GM06990 (cell line): Measurements from ENCODE around the gene IL20.
"Not testable (repeated sequence)": the region's sequence is repeated elsewhere in the genome, so short reads cannot be mapped to it uniquely, and the experiment has no call there.

ENCODE experiments used
- DNase-seq: peaks from one replicate; pipeline ENCODE4 v3.0.0-alpha.2; 2011; ENCODE audit not compliant: insufficient read length; ENCODE audit errors: extremely low read depth
- H3K27me3 ChIP-seq: replicated peaks from 2 replicates; pipeline ENCODE4 v1.6.0; 2011; ENCODE audit warnings: low read length; ENCODE audit not compliant: control insufficient read depth, insufficient read depth
- H3K36me3 ChIP-seq: 2 replicates; pipeline ENCODE4 v1.5.1; 2011; ENCODE audit warnings: low read length; ENCODE audit not compliant: control insufficient read depth, insufficient read depth
- H3K4me3 ChIP-seq: replicated peaks from 2 replicates; pipeline ENCODE4 v1.5.1; 2011; ENCODE audit warnings: low read depth, mild to moderate bottlenecking, control low read depth, low read length
- TF ChIP-seq, protein P1 (sequence below): IDR thresholded peaks from 2 replicates; pipeline ENCODE4 v1.5.1; 2011; ENCODE audit warnings: low read length, control low read depth, mild to moderate bottlenecking, inconsistent platforms; ENCODE audit not compliant: insufficient read depth, poor library complexity, severe bottlenecking

IL20 gene

DNA sequence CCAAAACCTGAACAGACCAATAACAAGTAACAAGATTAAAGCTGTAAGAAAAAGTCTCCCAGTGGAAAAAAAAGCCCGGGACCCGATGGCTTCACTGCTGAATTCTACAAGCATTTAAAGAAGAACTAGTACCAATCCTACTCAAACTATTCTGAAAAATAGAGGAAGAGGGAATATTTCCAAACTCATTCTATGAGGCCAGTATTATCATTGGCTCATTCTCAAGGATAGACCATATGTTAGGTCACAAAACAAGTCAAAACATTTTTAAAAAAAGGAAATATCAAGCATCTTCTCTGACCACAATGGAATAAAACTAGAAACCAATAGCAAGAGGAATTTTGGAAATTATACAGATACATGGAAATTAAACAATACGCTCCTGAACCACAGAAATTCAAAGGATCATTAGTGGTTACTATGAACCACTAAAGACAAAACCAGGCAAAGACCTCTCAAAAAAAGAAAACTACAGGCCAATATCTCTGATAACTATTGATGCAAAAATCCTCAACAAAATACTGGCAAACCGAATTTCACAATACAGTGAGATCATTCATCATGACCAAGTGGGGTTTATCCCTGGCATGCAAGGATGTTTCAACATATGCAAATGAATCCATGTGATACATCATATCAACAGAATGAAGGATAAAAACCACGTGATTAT, 13.9 kb upstream of the IL20 start:
- no peak for DNase-seq

GRCh38 chr1:206852662-206853061, 12.8 kb upstream of the IL20 start:
- not testable (repeated sequence) for H3K4me3 ChIP-seq, H3K36me3 ChIP-seq, DNase-seq, H3K27me3 ChIP-seq

More for the DNA sequence above, 13.9 kb upstream of the IL20 start:
- TF ChIP-seq, protein P1, sequence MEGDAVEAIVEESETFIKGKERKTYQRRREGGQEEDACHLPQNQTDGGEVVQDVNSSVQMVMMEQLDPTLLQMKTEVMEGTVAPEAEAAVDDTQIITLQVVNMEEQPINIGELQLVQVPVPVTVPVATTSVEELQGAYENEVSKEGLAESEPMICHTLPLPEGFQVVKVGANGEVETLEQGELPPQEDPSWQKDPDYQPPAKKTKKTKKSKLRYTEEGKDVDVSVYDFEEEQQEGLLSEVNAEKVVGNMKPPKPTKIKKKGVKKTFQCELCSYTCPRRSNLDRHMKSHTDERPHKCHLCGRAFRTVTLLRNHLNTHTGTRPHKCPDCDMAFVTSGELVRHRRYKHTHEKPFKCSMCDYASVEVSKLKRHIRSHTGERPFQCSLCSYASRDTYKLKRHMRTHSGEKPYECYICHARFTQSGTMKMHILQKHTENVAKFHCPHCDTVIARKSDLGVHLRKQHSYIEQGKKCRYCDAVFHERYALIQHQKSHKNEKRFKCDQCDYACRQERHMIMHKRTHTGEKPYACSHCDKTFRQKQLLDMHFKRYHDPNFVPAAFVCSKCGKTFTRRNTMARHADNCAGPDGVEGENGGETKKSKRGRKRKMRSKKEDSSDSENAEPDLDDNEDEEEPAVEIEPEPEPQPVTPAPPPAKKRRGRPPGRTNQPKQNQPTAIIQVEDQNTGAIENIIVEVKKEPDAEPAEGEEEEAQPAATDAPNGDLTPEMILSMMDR = no peak
- no peaks in the 10 kb centered on the region for H3K27me3 ChIP-seq
- H3K36me3 ChIP-seq = no peaks in the 10 kb centered on the region
- H3K4me3 ChIP-seq = no peak overlapping the region

GRCh38 chr1:206853696-206854095, 11.7 kb upstream of the IL20 start:
- H3K36me3 ChIP-seq, H3K4me3 ChIP-seq, H3K27me3 ChIP-seq, DNase-seq: not testable (repeated sequence)

DNA sequence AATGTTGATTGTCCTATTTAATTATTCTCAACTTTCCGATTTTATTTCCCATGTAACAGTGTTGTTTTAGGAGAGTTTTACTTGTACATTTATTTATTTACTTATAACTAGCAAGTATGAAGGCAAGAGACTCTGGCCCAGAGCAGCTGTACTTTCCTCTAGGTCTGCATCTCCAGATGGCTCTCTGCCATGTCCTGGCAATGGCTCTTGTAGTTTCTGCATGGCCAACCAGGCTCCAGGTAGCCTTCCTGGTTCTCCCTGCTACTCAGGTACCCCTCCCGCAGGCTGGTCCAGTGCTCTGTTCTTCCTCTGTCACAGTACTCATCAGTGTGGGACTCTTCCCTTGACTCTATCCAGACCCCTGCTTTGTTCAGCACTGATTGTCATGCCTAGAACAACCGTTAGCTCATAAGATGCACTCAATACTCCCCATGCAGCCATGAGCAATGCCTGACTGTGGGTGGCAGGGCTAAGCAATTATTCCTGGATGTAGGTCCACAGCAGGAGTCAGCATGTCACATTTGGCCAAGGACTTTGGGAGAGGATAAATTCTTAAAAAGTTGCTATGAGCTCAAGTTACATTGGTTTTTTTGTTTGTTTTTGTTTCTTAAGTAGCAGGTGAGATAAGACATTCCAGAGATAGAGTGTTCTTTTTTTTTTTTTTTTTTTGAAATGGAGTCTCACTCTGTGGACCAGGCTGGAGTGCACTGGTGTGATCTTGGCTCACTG, 10.9 kb upstream of the IL20 start:
- DNase-seq = no peak
- TF ChIP-seq, protein P1 = no peak
- H3K4me3 ChIP-seq = no peak overlapping the region

GRCh38 chr1:206855859-206856258, 9.6 kb upstream of the IL20 start:
- TF ChIP-seq, protein P1 = no peak
- DNase-seq = no peak
- Histone ChIP-seq H3K27me3 (no peaks in the 10 kb centered on the region), H3K4me3 (no peak overlapping the region), H3K36me3 (no peaks in the 10 kb centered on the region)

More for the DNA sequence above, 10.9 kb upstream of the IL20 start:
- no peaks in the 10 kb centered on the region for H3K36me3 ChIP-seq
- no peaks in the 10 kb centered on the region for H3K27me3 ChIP-seq

GRCh38 chr1:206856674-206857464, 8.6 kb upstream of the IL20 start:
- no peak overlapping the region for H3K4me3 ChIP-seq
- H3K27me3 ChIP-seq = no peaks in the 10 kb centered on the region
- H3K36me3 ChIP-seq = no peaks in the 10 kb centered on the region
- TF ChIP-seq, protein P1 = peak; percentile 56
- DNase-seq = peak; percentile 9
